ENCODE results near the gene LGALS12.
"Not testable (repeated sequence)": the region's sequence is repeated elsewhere in the genome, so short reads cannot be mapped to it uniquely, and the experiment has no call there.

The LGALS12 gene

DNA sequence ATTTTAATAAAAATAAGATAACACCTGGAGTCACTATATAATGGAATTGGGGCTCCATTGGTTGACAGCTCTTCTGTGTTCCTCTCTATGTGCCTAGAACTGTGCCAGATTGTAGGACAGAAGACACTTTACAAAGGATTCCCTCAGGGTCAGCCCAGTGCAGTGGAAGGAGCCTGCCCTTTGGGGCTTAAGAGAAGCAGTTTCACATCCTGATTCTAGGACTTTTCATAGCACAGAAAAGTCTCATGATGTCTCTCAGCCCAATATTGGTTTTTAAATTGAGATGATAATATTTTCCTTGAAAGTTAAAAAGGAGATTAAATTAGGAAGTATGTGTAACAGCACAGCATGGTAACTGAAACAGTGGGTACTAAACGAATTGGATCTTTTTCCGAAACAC, 37.8 kb downstream of the LGALS12 start:
- no peaks in the 10 kb centered on the region for H3K9me3 ChIP-seq (ENCODE audit: control insufficient read depth, low read length)
- TF ChIP-seq, protein P1, sequence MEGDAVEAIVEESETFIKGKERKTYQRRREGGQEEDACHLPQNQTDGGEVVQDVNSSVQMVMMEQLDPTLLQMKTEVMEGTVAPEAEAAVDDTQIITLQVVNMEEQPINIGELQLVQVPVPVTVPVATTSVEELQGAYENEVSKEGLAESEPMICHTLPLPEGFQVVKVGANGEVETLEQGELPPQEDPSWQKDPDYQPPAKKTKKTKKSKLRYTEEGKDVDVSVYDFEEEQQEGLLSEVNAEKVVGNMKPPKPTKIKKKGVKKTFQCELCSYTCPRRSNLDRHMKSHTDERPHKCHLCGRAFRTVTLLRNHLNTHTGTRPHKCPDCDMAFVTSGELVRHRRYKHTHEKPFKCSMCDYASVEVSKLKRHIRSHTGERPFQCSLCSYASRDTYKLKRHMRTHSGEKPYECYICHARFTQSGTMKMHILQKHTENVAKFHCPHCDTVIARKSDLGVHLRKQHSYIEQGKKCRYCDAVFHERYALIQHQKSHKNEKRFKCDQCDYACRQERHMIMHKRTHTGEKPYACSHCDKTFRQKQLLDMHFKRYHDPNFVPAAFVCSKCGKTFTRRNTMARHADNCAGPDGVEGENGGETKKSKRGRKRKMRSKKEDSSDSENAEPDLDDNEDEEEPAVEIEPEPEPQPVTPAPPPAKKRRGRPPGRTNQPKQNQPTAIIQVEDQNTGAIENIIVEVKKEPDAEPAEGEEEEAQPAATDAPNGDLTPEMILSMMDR (IDR thresholded peaks at IDR 0.05): no peak
- no peaks in the 10 kb centered on the region for H3K4me1 ChIP-seq
- H3K9ac ChIP-seq: no peak overlapping the region
- no peaks in the 10 kb centered on the region for H3K79me2 ChIP-seq
- no peak overlapping the region for H3K27ac ChIP-seq
- no peaks in the 10 kb centered on the region for H3K36me3 ChIP-seq (ENCODE audit: control insufficient read depth, insufficient read depth, low read length)
- H3K27me3 ChIP-seq (ENCODE audit: control insufficient read depth, insufficient read depth, low read length): no peaks in the 10 kb centered on the region
- H2AFZ ChIP-seq: no peak overlapping the region
- no peak overlapping the region for H3K4me2 ChIP-seq (ENCODE audit: low read length)
- no peak overlapping the region for H3K4me3 ChIP-seq (ENCODE audit: low read depth, low read length)

DNA sequence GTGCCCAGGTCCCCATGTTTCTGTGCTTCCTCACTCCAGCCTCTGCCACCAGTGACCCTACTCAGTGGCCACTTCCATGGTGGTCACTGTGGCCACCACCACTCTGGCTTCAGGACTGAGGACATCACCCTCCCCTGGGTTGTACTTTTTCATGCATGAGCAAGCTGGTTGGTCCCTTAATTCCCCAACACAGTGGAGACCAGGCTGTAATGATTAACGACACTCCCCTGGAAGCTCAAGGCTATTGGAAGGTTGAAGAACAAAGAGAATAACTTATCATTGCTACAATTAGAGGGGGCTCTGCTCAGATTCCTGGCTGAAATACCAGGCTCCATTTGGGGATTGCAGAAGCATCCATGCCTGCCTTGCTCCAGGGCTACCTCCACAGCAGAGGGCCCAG, 41.2 kb downstream of the LGALS12 start:
- no peak overlapping the region for H3K4me2 ChIP-seq (ENCODE audit: low read length)
- H3K79me2 ChIP-seq: no peaks in the 10 kb centered on the region
- no peak overlapping the region for H3K4me3 ChIP-seq (ENCODE audit: low read depth, low read length)
- no peak overlapping the region for H2AFZ ChIP-seq
- H3K4me1 ChIP-seq: no peaks in the 10 kb centered on the region
- no peaks in the 10 kb centered on the region for H3K9me3 ChIP-seq (ENCODE audit: control insufficient read depth, low read length)
- H3K27ac ChIP-seq: no peak overlapping the region
- H3K27me3 ChIP-seq (ENCODE audit: control insufficient read depth, insufficient read depth, low read length): no peaks in the 10 kb centered on the region
- TF ChIP-seq, protein P1 (IDR thresholded peaks at IDR 0.05): no peak
- no peak overlapping the region for H3K9ac ChIP-seq
- H3K36me3 ChIP-seq (ENCODE audit: control insufficient read depth, insufficient read depth, low read length): no peaks in the 10 kb centered on the region

DNA sequence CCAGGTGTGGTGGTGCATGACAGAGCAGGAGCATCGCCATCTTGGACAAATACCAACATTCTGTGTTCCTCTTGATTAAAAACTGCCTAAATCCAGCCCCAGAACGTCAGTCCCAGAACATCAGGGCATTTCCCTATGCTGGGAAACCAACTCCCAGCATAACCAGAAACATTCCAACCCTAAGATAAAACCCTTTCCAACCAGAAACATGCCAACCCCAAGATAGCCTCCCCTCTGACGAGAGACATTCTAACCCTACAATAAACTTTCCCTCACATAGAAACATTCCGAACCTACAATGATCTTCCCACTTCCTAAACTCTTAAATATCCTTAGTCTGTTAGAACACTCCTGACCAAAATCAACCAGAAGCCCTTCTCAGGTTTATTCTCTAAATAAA, 42.3 kb downstream of the LGALS12 start:
- TF ChIP-seq, protein P1 (IDR thresholded peaks at IDR 0.05): no peak
- H3K27ac ChIP-seq: no peak overlapping the region

DNA sequence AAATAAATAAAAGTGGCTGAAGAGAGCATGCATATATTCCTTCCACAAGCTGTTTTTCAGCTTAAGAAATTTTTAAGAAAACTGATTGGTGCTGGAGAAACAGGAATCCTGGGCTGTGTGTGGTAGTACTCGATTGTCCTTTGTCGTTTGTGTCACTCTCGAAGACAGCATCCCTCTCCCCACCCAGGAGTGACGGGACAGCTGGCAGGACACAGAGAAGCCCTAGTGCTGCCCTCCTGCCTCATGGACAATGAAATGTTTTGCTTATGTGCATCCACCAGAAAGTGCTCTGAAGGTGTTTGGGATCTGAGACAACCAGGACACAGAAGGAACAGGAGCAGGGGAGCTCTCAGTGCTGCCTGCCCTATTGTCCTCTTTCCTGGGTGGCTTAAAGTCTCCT, 43.5 kb downstream of the LGALS12 start:
- Histone ChIP-seq H3K27me3 (ENCODE audit: control insufficient read depth, insufficient read depth, low read length) (no peaks in the 10 kb centered on the region), H3K4me2 (ENCODE audit: low read length) (no peak overlapping the region), H3K36me3 (ENCODE audit: control insufficient read depth, insufficient read depth, low read length) (no peaks in the 10 kb centered on the region), H3K9ac (no peak overlapping the region), H3K4me3 (ENCODE audit: low read depth, low read length) (no peak overlapping the region), H2AFZ (no peak overlapping the region), H3K27ac (no peak overlapping the region), H3K79me2 (no peaks in the 10 kb centered on the region), H3K9me3 (ENCODE audit: control insufficient read depth, low read length) (no peaks in the 10 kb centered on the region), H3K4me1 (no peaks in the 10 kb centered on the region)
- TF ChIP-seq, protein P1 (IDR thresholded peaks at IDR 0.05): no peak

More for the DNA sequence above, 42.3 kb downstream of the LGALS12 start:
- Histone ChIP-seq H3K27me3 (ENCODE audit: control insufficient read depth, insufficient read depth, low read length) (no peaks in the 10 kb centered on the region), H3K4me3 (ENCODE audit: low read depth, low read length) (no peak overlapping the region), H3K9me3 (ENCODE audit: control insufficient read depth, low read length) (no peaks in the 10 kb centered on the region), H3K4me2 (ENCODE audit: low read length) (no peak overlapping the region), H3K4me1 (no peaks in the 10 kb centered on the region), H3K36me3 (ENCODE audit: control insufficient read depth, insufficient read depth, low read length) (no peaks in the 10 kb centered on the region), H2AFZ (no peak overlapping the region), H3K9ac (no peak overlapping the region), H3K79me2 (no peaks in the 10 kb centered on the region)

DNA sequence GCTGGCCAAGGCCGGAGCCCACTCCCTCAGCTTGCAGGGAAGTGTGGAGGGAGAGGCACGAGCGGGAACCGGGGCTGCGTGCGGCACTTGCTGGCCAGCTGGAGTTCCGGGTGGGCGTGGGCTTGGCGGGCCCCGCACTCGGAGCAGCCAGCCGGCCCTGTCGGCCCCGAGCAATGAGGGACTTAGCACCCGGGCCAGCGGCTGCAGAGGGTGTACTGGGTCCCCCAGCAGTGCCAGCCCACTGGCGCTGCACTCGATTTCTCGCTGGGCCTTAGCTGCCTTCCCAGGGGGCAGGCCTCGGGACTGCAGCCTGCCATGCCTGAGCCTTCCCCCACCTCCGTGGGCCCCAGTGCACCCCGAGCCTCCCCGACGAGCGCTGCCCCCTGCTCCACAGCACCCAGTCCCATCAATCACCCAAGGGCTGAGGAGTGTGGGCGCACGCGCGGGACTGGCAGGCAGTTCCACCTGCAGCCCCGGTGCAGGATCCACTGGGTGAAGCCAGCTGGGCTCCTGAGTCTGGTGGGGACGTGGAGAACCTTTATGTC, 44.3 kb downstream of the LGALS12 start:
- H3K36me3 ChIP-seq (ENCODE audit: control insufficient read depth, insufficient read depth, low read length); H3K79me2 ChIP-seq; H3K4me1 ChIP-seq; H3K9me3 ChIP-seq (ENCODE audit: control insufficient read depth, low read length); H3K4me3 ChIP-seq (ENCODE audit: low read depth, low read length); H2AFZ ChIP-seq; H3K27ac ChIP-seq; H3K9ac ChIP-seq; H3K4me2 ChIP-seq (ENCODE audit: low read length); H3K27me3 ChIP-seq (ENCODE audit: control insufficient read depth, insufficient read depth, low read length): not testable (repeated sequence)

Measured in parathyroid adenoma (tissue), 2 donors.